Psoas muscle (tissue), 8 donors: ENCODE results near the gene TAF13. TPM values are rescaled to one million over a fixed set of nuclear protein-coding genes. Genes with fewer than 3 reads are reported as not detected.
A peak's percentile ranks its signal among the peaks of the same experiment; 100 is the strongest.

Experiments
- ATAC-seq, 4 donors: fragments of 200-7000 bp; cut with Tn5 transposase; one replicate each; pipeline ENCODE4 v1.9.1; 2020; ENCODE audit warnings: moderate library complexity in 3 of 4, mild to moderate bottlenecking in 2 of 4
- DNase-seq, 2 donors: peaks; one replicate each; pipeline ENCODE4 v3.0.0-alpha.2; 2020
- H3K27ac ChIP-seq: fragments of 200-600 bp; one replicate; pipeline ENCODE4 v1.8.0; 2022
- H3K27me3 ChIP-seq, 3 donors: fragments of 200-600 bp in 1 of 3; one replicate each; pipeline versions ENCODE4 v1.6.1 to v1.8.0; 2013 to 2022; ENCODE audit warnings: low read length in 2 of 3, mild to moderate bottlenecking in 2 of 3, moderate library complexity in 1 of 3; ENCODE audit not compliant: insufficient read depth in 3 of 3
- H3K36me3 ChIP-seq, 2 donors: fragments of 200-600 bp in 1 of 2; one replicate each; pipeline versions ENCODE4 v1.6.1 to v1.8.0; 2013 to 2022; ENCODE audit warnings: low read depth in 1 of 2, mild to moderate bottlenecking in 1 of 2, moderate library complexity in 1 of 2; ENCODE audit not compliant: insufficient read depth in 1 of 2
- H3K4me1 ChIP-seq: fragments of 200-600 bp; one replicate; pipeline ENCODE4 v1.8.0; 2022
- H3K4me3 ChIP-seq: fragments of 200-600 bp; one replicate; pipeline ENCODE4 v1.8.0; 2022; ENCODE audit warnings: mild to moderate bottlenecking
- H3K9me3 ChIP-seq: fragments of 200-600 bp; one replicate; pipeline ENCODE4 v1.8.0; 2022
- WGBS, 3 donors: extraction: QIAGEN DNeasy Blood & Tissue Kit; methylation state at CpG; one replicate each; pipeline versions ENCODE4 v1.1.6 to v1.1.7; 2013; 5-methylcytosine and 5-hydroxymethylcytosine counted together
- intact Hi-C, 2 donors: fragments of 100-400 bp; cut with DNase I; formaldehyde crosslinking; loops; one replicate each; pipeline versions ENCODE4 v1.11.0 to v1.14.2; 2022
- polyA plus RNA-seq, 3 donors: library from polyadenylated mRNA; stranded (reverse); fragments of 200-250 nt; gene quantifications; one replicate each; pipeline ENCODE4 v1.2.3, GENCODE V29; 2013
- total RNA-seq, 4 donors: library from RNA; stranded (reverse); fragmentation: NEBNext Ultra II Directional in 2 of 4; extraction: Animal tissue kit (Norgen Biotek cat#: 25700) in 2 of 4; gene quantifications; one replicate each; pipeline versions ENCODE4 v1.2.1 to v1.2.4, GENCODE V29; 2021 to 2023
- TF ChIP-seq, protein P1 (sequence below): fragments of 200-600 bp; IDR thresholded peaks from one replicate; pipeline ENCODE4 v1.8.0; 2022; ENCODE audit warnings: antibody characterized with exemption
- donor health status: healthy with polysubstance abuse.
- donor health status: DM: no; HTN: no; CAD: no; lungs with moderate emphysema.
- donor health status: Bipolar disorder and iron deficiency.
- donor health status: healthy.
- donor health status: DM: yes; HTN: yes; CAD: no.
- donor health status: DM: no; HTN: no; CAD: no.
- donor health status: DM: no; HTN: no; CAD: no.
- donor health status: DM: yes; HTN: yes; CAD: no.

TAF13 gene
- total and polyA plus RNA-seq, 7 donors = 61.5 to 228 (median 77.0) TPM

- WGBS, 3 donors = 20 to 25% (median 22%) methylated on average over 10 of the region's 10 CpGs
- peak overlapping the region; percentile 56 for H3K4me3 ChIP-seq
- no peaks in the 10 kb centered on the region for H3K36me3 ChIP-seq
- no peak overlapping the region for H3K27ac ChIP-seq
- peaks cover 10% of the 10 kb centered on the region for H3K4me1 ChIP-seq
- H3K9me3 ChIP-seq = no peaks in the 10 kb centered on the region
- TF ChIP-seq, protein P1, sequence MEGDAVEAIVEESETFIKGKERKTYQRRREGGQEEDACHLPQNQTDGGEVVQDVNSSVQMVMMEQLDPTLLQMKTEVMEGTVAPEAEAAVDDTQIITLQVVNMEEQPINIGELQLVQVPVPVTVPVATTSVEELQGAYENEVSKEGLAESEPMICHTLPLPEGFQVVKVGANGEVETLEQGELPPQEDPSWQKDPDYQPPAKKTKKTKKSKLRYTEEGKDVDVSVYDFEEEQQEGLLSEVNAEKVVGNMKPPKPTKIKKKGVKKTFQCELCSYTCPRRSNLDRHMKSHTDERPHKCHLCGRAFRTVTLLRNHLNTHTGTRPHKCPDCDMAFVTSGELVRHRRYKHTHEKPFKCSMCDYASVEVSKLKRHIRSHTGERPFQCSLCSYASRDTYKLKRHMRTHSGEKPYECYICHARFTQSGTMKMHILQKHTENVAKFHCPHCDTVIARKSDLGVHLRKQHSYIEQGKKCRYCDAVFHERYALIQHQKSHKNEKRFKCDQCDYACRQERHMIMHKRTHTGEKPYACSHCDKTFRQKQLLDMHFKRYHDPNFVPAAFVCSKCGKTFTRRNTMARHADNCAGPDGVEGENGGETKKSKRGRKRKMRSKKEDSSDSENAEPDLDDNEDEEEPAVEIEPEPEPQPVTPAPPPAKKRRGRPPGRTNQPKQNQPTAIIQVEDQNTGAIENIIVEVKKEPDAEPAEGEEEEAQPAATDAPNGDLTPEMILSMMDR = no peak
- ATAC-seq (peak; percentile 42 to 73 (median 56)), DNase-seq (no peak)
- peaks cover 0 to 36% (median 0%) of the 10 kb centered on the region in 3 donors for H3K27me3 ChIP-seq
- intact Hi-C loops = loop anchor here in 1 of 2 donors (5.0 kb wide), 1 partner anchor 150 kb away; the partner anchor contains the start of gene CLCC1
These were observed 36.4 kb upstream of the TAF13 start for GRCh38 chr1:109112056-109112651.

DNA sequence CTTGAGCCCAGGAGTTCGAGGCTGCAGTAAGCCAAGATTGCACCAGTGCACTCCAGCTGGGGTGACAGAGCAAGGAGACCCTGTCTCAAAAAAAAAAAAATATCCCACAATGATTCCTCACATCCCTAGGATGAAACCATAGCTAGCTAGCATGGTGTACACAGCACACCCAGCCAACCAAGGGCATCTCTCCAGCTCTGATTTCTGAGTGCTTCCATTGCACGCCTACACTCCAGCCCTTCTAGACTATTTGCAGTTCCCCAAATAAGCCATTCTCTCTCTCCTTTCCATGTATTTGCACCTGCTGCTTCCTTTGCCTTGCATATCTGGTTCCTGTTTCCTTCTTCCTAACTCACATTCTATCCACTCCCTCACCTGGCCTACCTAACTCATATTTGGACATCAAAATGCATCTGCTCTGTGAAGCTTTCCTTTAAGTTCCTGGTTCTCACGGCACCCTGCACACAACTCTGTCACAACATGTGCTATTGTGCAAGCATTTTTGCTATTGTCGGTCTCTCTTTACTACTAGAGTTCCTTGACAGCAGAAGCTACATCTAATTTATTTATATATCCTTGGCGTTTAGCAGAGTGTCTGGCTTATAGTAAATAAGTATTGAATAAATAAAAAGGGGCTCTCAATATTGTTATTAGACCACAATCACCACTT is 35.7 kb upstream of the TAF13 start:
- Histone ChIP-seq H3K9me3 (no peaks in the 10 kb centered on the region), H3K27ac (no peak overlapping the region), H3K4me3 (no peak overlapping the region), H3K36me3 (no peaks in the 10 kb centered on the region), H3K27me3 (peaks cover 0 to 31% (median 0%) of the 10 kb centered on the region in 3 donors), H3K4me1 (peaks cover 10% of the 10 kb centered on the region)
- intact Hi-C loops = loop anchor here in 1 of 2 donors (5.0 kb wide), 1 partner anchor 149 kb away; the partner anchor contains the start of gene CLCC1
- no peak for ATAC-seq
- TF ChIP-seq, protein P1 = no peak
- DNase-seq = no peak
- WGBS, 3 donors = 73 to 80% (median 80%) methylated on average over 5 of the region's 5 CpGs

GRCh38 chr1:109109906-109110305 is 34.1 kb upstream of the TAF13 start:
- Histone ChIP-seq H3K4me1 (peaks cover 10% of the 10 kb centered on the region), H3K27ac (no peak overlapping the region), H3K4me3 (no peak overlapping the region), H3K27me3 (peaks cover 0 to 19% (median 0%) of the 10 kb centered on the region in 3 donors), H3K9me3 (no peaks in the 10 kb centered on the region), H3K36me3 (no peaks in the 10 kb centered on the region)
- 58 to 72% (median 72%) methylated on average over 3 of the region's 3 CpGs for WGBS, 3 donors
- DNase-seq = no peak
- ATAC-seq = no peak
- intact Hi-C loops = loop anchor here (5.0 to 10.0 kb wide), 2 partner anchors 85 to 148 kb away; partner anchors contain the start of gene CLCC1 (in 1 of the 2)
- TF ChIP-seq, protein P1 = no peak

DNA sequence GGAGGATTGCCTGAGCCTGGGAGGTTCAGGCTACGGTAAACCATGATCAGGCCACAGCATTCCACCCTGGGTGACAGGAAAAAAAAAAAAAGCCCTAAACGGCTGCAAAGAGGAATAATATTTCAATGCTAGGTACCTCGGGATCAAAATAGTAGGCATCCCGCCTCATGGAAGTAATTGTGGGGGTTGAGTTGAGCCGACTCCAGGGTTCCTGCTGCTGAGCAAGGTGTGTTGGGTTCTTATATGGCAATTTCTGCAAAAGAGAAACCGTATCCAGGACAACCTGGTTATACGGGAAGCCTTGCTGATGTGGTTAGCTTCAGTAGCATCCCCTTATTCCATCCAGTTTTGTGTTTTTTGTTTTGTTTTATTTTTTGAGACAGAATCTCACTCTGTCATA is 32.0 kb upstream of the TAF13 start:
- ATAC-seq (no peak), DNase-seq (no peak)
- Histone ChIP-seq H3K4me1 (peaks cover 7% of the 10 kb centered on the region), H3K27ac (no peak overlapping the region), H3K4me3 (no peak overlapping the region), H3K36me3 (no peaks in the 10 kb centered on the region), H3K27me3 (peaks cover 0 to 4% (median 0%) of the 10 kb centered on the region in 3 donors), H3K9me3 (no peaks in the 10 kb centered on the region)
- TF ChIP-seq, protein P1 = no peak
- intact Hi-C loops = loop anchor here in 1 of 2 donors (10.0 kb wide), 1 partner anchor 87 kb away; no protein-coding TSS in a partner anchor
- 74 to 82% (median 79%) methylated on average over 7 of the region's 7 CpGs for WGBS, 3 donors
